ENCODE data around the gene TSC2.

DNA sequence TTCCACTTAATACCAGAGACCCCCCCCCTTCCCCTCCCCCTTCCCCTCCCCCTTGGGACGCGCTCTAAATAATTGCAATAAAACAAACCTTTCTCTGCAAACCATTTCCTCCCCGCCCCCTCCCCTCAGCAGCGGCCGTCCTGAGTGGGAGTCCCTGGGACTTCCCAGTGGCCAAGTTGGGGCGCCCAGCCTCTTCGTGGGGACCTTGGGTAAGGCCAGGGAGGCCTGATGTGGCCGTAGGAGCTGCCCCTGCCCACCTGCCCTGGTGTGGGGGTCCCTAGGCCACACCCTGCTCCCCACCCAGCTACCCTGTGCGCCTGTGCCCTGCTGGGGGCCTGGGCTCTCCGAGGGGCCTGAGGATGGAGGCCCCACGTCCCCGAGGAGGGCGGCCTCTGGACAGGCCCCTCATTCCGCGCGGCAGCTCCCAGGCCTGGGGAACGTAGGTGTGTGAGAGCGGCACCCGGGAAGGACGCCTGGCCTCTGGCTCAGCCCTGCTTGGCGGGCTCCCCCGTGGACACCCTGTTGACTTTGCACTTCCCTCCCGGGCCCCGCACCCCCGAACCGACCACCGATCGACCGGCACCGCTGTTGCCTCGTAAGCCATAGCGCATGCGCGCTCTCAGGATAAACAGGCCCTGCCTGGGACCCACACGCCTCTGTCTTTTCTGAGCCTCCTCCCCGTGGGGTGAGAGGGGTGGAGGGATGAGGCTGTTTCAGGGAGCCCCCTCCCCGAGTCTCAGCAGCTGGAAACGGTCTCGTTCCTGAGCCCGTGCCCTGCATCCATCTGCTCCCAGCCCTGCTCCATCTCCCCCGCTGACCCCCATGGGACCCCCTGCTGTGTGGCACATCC lies 9.2 kb upstream of the TSC2 start:
- TF ChIP-seq, protein P1, sequence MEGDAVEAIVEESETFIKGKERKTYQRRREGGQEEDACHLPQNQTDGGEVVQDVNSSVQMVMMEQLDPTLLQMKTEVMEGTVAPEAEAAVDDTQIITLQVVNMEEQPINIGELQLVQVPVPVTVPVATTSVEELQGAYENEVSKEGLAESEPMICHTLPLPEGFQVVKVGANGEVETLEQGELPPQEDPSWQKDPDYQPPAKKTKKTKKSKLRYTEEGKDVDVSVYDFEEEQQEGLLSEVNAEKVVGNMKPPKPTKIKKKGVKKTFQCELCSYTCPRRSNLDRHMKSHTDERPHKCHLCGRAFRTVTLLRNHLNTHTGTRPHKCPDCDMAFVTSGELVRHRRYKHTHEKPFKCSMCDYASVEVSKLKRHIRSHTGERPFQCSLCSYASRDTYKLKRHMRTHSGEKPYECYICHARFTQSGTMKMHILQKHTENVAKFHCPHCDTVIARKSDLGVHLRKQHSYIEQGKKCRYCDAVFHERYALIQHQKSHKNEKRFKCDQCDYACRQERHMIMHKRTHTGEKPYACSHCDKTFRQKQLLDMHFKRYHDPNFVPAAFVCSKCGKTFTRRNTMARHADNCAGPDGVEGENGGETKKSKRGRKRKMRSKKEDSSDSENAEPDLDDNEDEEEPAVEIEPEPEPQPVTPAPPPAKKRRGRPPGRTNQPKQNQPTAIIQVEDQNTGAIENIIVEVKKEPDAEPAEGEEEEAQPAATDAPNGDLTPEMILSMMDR (IDR thresholded peaks at IDR 0.05) = no peak
- TF ChIP-seq POLR2A (IDR thresholded peaks at IDR 0.05) = no peak

Measured in transverse colon (tissue), 3 donors.